CD14-positive monocyte (primary cell): ENCODE results near the gene OR2AJ1. TPM values are rescaled to one million over a fixed set of nuclear protein-coding genes. Genes with fewer than 3 reads are reported as not detected.

ENCODE experiments used
- DNase-seq, 3 donors: peaks; one replicate each; pipeline ENCODE4 v3.0.0-alpha.2; 2011 to 2022
- H2AFZ ChIP-seq: 2 replicates; pipeline ENCODE4 v1.6.0; 2012; ENCODE audit warnings: mild to moderate bottlenecking, low read depth, low read length, inconsistent platforms; ENCODE audit not compliant: insufficient read depth, poor library complexity, severe bottlenecking
- H3K27ac ChIP-seq, 2 donors: 1 replicate in 1 of 2; 2 replicates in 1 of 2; pipeline ENCODE4 v1.5.1; 2012 to 2013; ENCODE audit warnings: low read length in 2 of 2, control low read depth in 1 of 2, inconsistent platforms in 1 of 2, low read depth in 1 of 2, mild to moderate bottlenecking in 1 of 2
- H3K27me3 ChIP-seq, 2 donors: one replicate each; pipeline versions ENCODE4 v1.6.0 to v1.6.1; 2011 to 2013; ENCODE audit warnings: low read length in 2 of 2; ENCODE audit not compliant: control insufficient read depth in 2 of 2, insufficient read depth in 2 of 2
- H3K36me3 ChIP-seq, 2 donors: replicated peaks in 1 of 2; 1 replicate in 1 of 2; 2 replicates in 1 of 2; pipeline versions ENCODE4 v1.5.1 to v1.6.1; 2012 to 2013; ENCODE audit warnings: low read length in 2 of 2, control low read depth in 1 of 2, inconsistent platforms in 1 of 2, mild to moderate bottlenecking in 1 of 2; ENCODE audit not compliant: insufficient read depth in 2 of 2, control insufficient read depth in 1 of 2
- H3K4me1 ChIP-seq, 2 donors: 1 replicate in 1 of 2; 2 replicates in 1 of 2; pipeline versions ENCODE4 v1.5.1 to v1.6.1; 2012 to 2013; ENCODE audit warnings: low read length in 2 of 2, control low read depth in 1 of 2, inconsistent platforms in 1 of 2, mild to moderate bottlenecking in 1 of 2, moderate library complexity in 1 of 2; ENCODE audit not compliant: insufficient read depth in 2 of 2, control insufficient read depth in 1 of 2
- H3K4me2 ChIP-seq: replicated peaks from 2 replicates; pipeline ENCODE3; 2012; ENCODE audit warnings: low read length, moderate library complexity, mild to moderate bottlenecking; ENCODE audit not compliant: poor library complexity, severe bottlenecking; ENCODE audit errors: extremely low read depth
- H3K4me3 ChIP-seq, 3 experiments: fragments of 200-600 bp in 1 of 3; sonication (generic) in 1 of 3; replicated peaks in 1 of 3; 1 replicate in 2 of 3; 2 replicates in 1 of 3; pipeline ENCODE4 v1.5.1; 2011 to 2013; ENCODE audit warnings: low read length in 3 of 3, mild to moderate bottlenecking in 3 of 3, control low read depth in 2 of 3, low read depth in 2 of 3, inconsistent platforms in 1 of 3, moderate library complexity in 1 of 3
- H3K79me2 ChIP-seq: 2 replicates; pipeline ENCODE4 v1.6.0; 2012; ENCODE audit warnings: mild to moderate bottlenecking, control low read depth, inconsistent platforms, low read length, moderate library complexity; ENCODE audit not compliant: insufficient read depth
- H3K9ac ChIP-seq: 2 replicates; pipeline ENCODE4 v1.6.0; 2017; ENCODE audit warnings: low read length, mild to moderate bottlenecking; ENCODE audit not compliant: insufficient read depth, poor library complexity, severe bottlenecking
- H3K9me3 ChIP-seq, 2 donors: replicated peaks in 1 of 2; 1 replicate in 1 of 2; 2 replicates in 1 of 2; pipeline versions ENCODE4 v1.5.1 to v1.6.1; 2012 to 2013; ENCODE audit warnings: low read length in 2 of 2, control low read depth in 1 of 2; ENCODE audit not compliant: control insufficient read depth in 1 of 2, insufficient read depth in 1 of 2
- H4K20me1 ChIP-seq: 2 replicates; pipeline ENCODE4 v1.6.0; 2012; ENCODE audit warnings: mild to moderate bottlenecking, low read length, control low read depth, moderate library complexity; ENCODE audit not compliant: insufficient read depth
- H3K27ac Mint-ChIP-seq, 7 donors: one replicate each; pipeline ENCODE4 v1.8.0; 2020; ENCODE audit warnings: mild to moderate bottlenecking in 7 of 7, mixed read lengths in 7 of 7, moderate library complexity in 6 of 7, inconsistent platforms in 2 of 7
- H3K27me3 Mint-ChIP-seq, 3 donors: one replicate each; pipeline ENCODE4 v1.8.0; 2021 to 2022; ENCODE audit warnings: low read depth in 3 of 3, mild to moderate bottlenecking in 3 of 3, mixed read lengths in 3 of 3, moderate library complexity in 3 of 3, inconsistent platforms in 1 of 3
- H3K36me3 Mint-ChIP-seq, 2 donors: one replicate each; pipeline ENCODE4 v1.8.0; 2020; ENCODE audit warnings: mixed read lengths in 2 of 2, inconsistent platforms in 1 of 2, mild to moderate bottlenecking in 1 of 2
- H3K4me1 Mint-ChIP-seq: one replicate; pipeline ENCODE4 v1.8.0; 2020; ENCODE audit warnings: mild to moderate bottlenecking, mixed read lengths
- H3K4me3 Mint-ChIP-seq, 2 donors: one replicate each; pipeline ENCODE4 v1.8.0; 2020; ENCODE audit warnings: mild to moderate bottlenecking in 2 of 2, mixed read lengths in 2 of 2, moderate library complexity in 1 of 2
- H3K9me3 Mint-ChIP-seq, 7 donors: one replicate each; pipeline ENCODE4 v1.8.0; 2020 to 2022; ENCODE audit warnings: mixed read lengths in 7 of 7, mild to moderate bottlenecking in 6 of 7, moderate library complexity in 6 of 7, inconsistent platforms in 2 of 7
- CTCF ChIP-seq: fragments of 200-600 bp; IDR thresholded peaks from one replicate; pipeline ENCODE4 v1.8.0; 2022; ENCODE audit warnings: antibody characterized with exemption, mild to moderate bottlenecking
- WGBS: methylation state at CpG from one replicate; pipeline ENCODE4 v1.1.5; 2013; ENCODE audit warnings: missing lambda C conversion rate; ENCODE audit not compliant: insufficient coverage; 5-methylcytosine and 5-hydroxymethylcytosine counted together
- intact Hi-C, 2 donors: fragments of 100-400 bp; cut with micrococcal nuclease; formaldehyde crosslinking; loops; one replicate each; pipeline versions ENCODE4 v1.15.0 to v1.15.1; 2023
- polyA plus RNA-seq, 3 donors: library from polyadenylated mRNA; depleted of rRNA in 1 of 3; unstranded in 2 of 3; stranded (reverse) in 1 of 3; fragments of 300-500 nt in 2 of 3; fragments of >200 nt in 1 of 3; fragmentation: Illumina TruSeq in 2 of 3; gene quantifications; 1 replicate in 2 of 3; 2 replicates in 1 of 3; pipeline ENCODE4 v1.2.3, GENCODE V29; 2012 to 2021

Gene OR2AJ1
- polyA plus RNA-seq, 3 donors: not detected

- Mint-ChIP-seq H3K27me3 (peaks cover 0 to 3% (median 0%) of the 10 kb centered on the region in 3 donors), H3K27ac (peak overlapping the region in 2 of 7 donors; percentile 4 to 74), H3K36me3 (no peaks in the 10 kb centered on the region), H3K4me1 (peaks cover 21% of the 10 kb centered on the region), H3K9me3 (peaks cover 0 to 2% (median 0%) of the 10 kb centered on the region in 7 donors), H3K4me3 (peak overlapping the region; percentile 53 to 83)
- intact Hi-C loops: no loop called here
- no peak overlapping the region for H3K9ac ChIP-seq
- H3K9me3 ChIP-seq: no peaks in the 10 kb centered on the region
- WGBS: 25% methylated on average over 2 of the region's 5 CpGs
- no peaks in the 10 kb centered on the region for H4K20me1 ChIP-seq
- no peaks in the 10 kb centered on the region for H3K36me3 ChIP-seq
- no peak for DNase-seq
- peak overlapping the region; percentile 29 for H3K4me2 ChIP-seq
- peak overlapping the region in 1 of 3 experiments; percentile 27 for H3K4me3 ChIP-seq
- no peaks in the 10 kb centered on the region for H3K27me3 ChIP-seq
- TF ChIP-seq CTCF: no peak
- peaks cover 0 to 7% of the 10 kb centered on the region in 2 donors for H3K4me1 ChIP-seq
- H2AFZ ChIP-seq: peak overlapping the region; percentile 19
- no peaks in the 10 kb centered on the region for H3K79me2 ChIP-seq
- H3K27ac ChIP-seq: peak overlapping the region in 1 of 2 donors; percentile 10
These were observed 42.0 kb downstream of the OR2AJ1 start for GRCh38 chr1:247966532-247967204.

Other genes starting within 250 kb of the OR2AJ1 start
- not detected for gene OR13G1, start 245.2 kb upstream of the OR2AJ1 start, polyA plus RNA-seq
- not detected for gene OR6F1, start 208.2 kb upstream of the OR2AJ1 start, polyA plus RNA-seq
- not detected for gene OR14K1, start 186.3 kb upstream of the OR2AJ1 start, polyA plus RNA-seq
- not detected for gene OR14A2, start 176.7 kb upstream of the OR2AJ1 start, polyA plus RNA-seq
- gene OR1C1, start 164.3 kb upstream of the OR2AJ1 start, polyA plus RNA-seq: not detected
- not detected for gene OR14A16, start 100.8 kb upstream of the OR2AJ1 start, polyA plus RNA-seq
- not detected for gene OR11L1, start 83.0 kb upstream of the OR2AJ1 start, polyA plus RNA-seq
- under 1 TPM; 0.43 to 0.83 (median 0.68) TPM for gene TRIM58, start 67.7 kb upstream of the OR2AJ1 start, polyA plus RNA-seq
- under 1 TPM in 2 of 3 donors, not detected in 1; 0.09 to 0.31 TPM for gene OR2W3, start 29.3 kb upstream of the OR2AJ1 start, polyA plus RNA-seq
- not detected for gene OR2T8, start 4.6 kb upstream of the OR2AJ1 start, polyA plus RNA-seq
- not detected for gene OR2L8, start 24.0 kb downstream of the OR2AJ1 start, polyA plus RNA-seq
- not detected for gene OR2AK2, start 40.3 kb downstream of the OR2AJ1 start, polyA plus RNA-seq
- gene OR2L5, start 88.8 kb downstream of the OR2AJ1 start, polyA plus RNA-seq: not detected
- under 1 TPM in 1 of 3 donors, not detected in 2; 0.05 TPM for gene OR2L2, start 105.2 kb downstream of the OR2AJ1 start, polyA plus RNA-seq
- gene OR2L3, start 121.9 kb downstream of the OR2AJ1 start, polyA plus RNA-seq: not detected
- gene OR2L13, start 170.3 kb downstream of the OR2AJ1 start, polyA plus RNA-seq: not detected
- gene OR2M5, start 220.3 kb downstream of the OR2AJ1 start, polyA plus RNA-seq: not detected
- gene OR2M2, start 249.9 kb downstream of the OR2AJ1 start, polyA plus RNA-seq: not detected